Immature natural killer cell (primary cell): ENCODE measurements around the gene PDGFRB. TPM values are rescaled to one million over a fixed set of nuclear protein-coding genes. Genes with fewer than 3 reads are reported as not detected.

Experiments
- DNase-seq, 3 donors: peaks; one replicate each; pipeline ENCODE4 v3.0.0; 2022; ENCODE audit warnings: mixed read lengths in 1 of 3
- H3K27ac Mint-ChIP-seq, 6 donors: one replicate each; pipeline ENCODE4 v1.8.0; 2020; ENCODE audit warnings: mixed read lengths in 6 of 6, mild to moderate bottlenecking in 5 of 6, inconsistent platforms in 4 of 6, moderate library complexity in 3 of 6
- H3K27me3 Mint-ChIP-seq, 3 donors: one replicate each; pipeline ENCODE4 v1.8.0; 2020 to 2021; ENCODE audit warnings: low read depth in 3 of 3, mild to moderate bottlenecking in 3 of 3, mixed read lengths in 3 of 3, moderate library complexity in 3 of 3, inconsistent platforms in 1 of 3
- H3K36me3 Mint-ChIP-seq, 3 donors: one replicate each; pipeline ENCODE4 v1.8.0; 2020; ENCODE audit warnings: mixed read lengths in 3 of 3, inconsistent platforms in 2 of 3, mild to moderate bottlenecking in 2 of 3
- H3K4me1 Mint-ChIP-seq, 2 donors: one replicate each; pipeline ENCODE4 v1.8.0; 2020; ENCODE audit warnings: inconsistent platforms in 2 of 2, mild to moderate bottlenecking in 2 of 2, mixed read lengths in 2 of 2, moderate library complexity in 1 of 2
- H3K4me3 Mint-ChIP-seq, 5 donors: one replicate each; pipeline ENCODE4 v1.8.0; 2020; ENCODE audit warnings: mild to moderate bottlenecking in 5 of 5, mixed read lengths in 5 of 5, inconsistent platforms in 3 of 5, moderate library complexity in 3 of 5
- H3K9me3 Mint-ChIP-seq, 6 donors: one replicate each; pipeline ENCODE4 v1.8.0; 2020; ENCODE audit warnings: mild to moderate bottlenecking in 6 of 6, mixed read lengths in 6 of 6, inconsistent platforms in 4 of 6, moderate library complexity in 3 of 6
- polyA plus RNA-seq, 3 donors: library from polyadenylated mRNA; unstranded; fragments of 300-500 nt; fragmentation: Illumina TruSeq; gene quantifications; one replicate each; pipeline ENCODE4 v1.2.3, GENCODE V29; 2021

Gene PDGFRB
- polyA plus RNA-seq, 3 donors from 2014 or later, result 6.4 to 18.9 (median 7.1) TPM

DNA sequence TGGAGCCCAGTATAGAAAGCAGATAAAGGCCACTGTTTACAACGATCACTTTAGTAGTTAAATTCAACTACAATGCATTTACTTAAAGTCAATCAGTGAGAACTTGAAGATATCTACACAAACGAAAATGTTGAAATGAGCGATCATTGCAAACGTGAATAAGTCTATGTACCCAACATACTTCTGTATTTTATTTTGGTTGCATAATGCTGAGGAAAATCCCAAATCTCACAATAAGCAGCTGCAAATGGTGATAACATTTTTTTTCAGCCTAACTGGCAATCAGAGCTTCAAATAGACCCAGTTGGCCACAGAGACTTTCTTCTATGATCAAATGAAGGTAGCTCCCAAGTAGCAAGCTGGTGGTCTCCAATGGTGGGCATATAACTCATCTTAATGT, 32.1 kb downstream of the PDGFRB start:
- Mint-ChIP-seq H3K4me1 (no peaks in the 10 kb centered on the region), H3K36me3 (peaks cover 0 to 22% (median 9%) of the 10 kb centered on the region in 3 donors), H3K4me3 (no peak overlapping the region), H3K27me3 (peaks cover 0 to 1% (median 1%) of the 10 kb centered on the region in 3 donors), H3K9me3 (no peaks in the 10 kb centered on the region), H3K27ac (no peak overlapping the region)
- no peak for DNase-seq

DNA sequence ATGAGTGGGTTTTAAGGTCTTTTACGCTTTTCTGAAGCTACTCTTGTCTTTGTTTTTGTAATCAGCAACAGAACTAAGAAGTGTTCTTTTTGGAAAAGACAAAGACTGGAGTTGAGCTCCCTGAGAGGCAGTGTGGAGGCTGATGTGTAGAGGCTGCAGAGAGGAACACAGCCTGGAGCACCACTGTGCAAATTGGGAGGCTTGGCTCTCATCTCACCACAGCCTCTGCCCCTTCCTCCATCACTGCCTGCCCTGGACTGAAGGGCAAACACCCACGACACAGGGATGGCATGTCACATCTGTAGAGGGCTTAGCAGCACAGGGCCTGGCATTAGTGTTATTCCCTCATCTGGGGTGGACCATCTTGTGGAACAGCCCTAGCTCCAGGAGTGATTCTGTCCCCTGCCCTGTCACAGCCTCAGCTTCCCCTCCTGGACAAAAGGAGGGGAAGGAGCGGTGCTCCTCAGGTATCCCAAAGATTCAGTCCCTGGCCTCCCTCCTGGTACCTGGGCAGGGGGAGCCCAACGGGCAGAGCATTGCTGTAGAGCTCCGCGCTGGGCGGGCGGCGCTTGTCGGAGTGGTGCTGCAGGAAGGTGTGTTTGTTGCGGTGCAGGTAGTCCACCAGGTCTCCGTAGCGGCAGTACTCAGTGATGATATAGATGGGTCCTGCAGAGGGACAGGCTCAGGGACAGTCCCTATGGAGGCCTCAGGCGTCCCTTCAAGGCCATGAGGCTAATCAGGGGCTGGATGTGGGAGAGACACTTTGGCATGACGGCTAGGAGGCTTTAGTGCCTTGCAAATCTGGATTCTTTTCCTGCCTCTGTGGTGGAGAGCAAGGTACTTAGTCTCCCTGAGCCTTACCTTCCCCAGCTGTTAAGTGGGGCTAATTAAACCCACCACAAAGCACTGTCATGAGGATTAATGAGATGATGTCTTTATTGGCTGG, 32.8 kb downstream of the PDGFRB start:
- H3K27me3 Mint-ChIP-seq, result peaks cover 0 to 1% (median 1%) of the 10 kb centered on the region in 3 donors
- H3K9me3 Mint-ChIP-seq, result no peaks in the 10 kb centered on the region
- H3K27ac Mint-ChIP-seq, result no peak overlapping the region
- no peak overlapping the region for H3K4me3 Mint-ChIP-seq
- H3K4me1 Mint-ChIP-seq, result no peaks in the 10 kb centered on the region
- DNase-seq, result no peak
- H3K36me3 Mint-ChIP-seq, result peaks cover 0 to 17% (median 6%) of the 10 kb centered on the region in 3 donors

DNA sequence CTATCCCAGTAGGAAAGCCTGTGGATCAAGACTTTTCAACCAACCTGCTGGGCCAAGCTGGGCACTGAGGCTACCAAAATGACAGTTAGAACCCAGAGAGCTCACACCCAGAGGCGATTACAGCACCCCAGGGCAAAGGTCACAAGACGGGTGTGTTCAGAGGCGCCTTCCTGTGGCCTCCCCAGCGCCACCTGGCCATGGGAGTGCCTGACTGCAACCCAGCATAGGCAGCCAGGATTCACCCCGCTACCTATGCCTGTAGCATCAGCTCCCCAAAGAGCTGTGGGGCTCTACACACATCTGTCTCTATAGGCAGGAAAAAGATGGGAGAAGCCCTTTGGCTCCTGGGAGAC, 33.5 kb downstream of the PDGFRB start:
- DNase-seq, result peak in 1 of 3 donors; percentile 9
- H3K27ac Mint-ChIP-seq, result no peak overlapping the region
- H3K4me1 Mint-ChIP-seq, result no peaks in the 10 kb centered on the region
- peaks cover 0 to 16% (median 6%) of the 10 kb centered on the region in 3 donors for H3K36me3 Mint-ChIP-seq
- H3K9me3 Mint-ChIP-seq, result no peaks in the 10 kb centered on the region
- H3K4me3 Mint-ChIP-seq, result no peak overlapping the region
- peaks cover 1 to 2% (median 1%) of the 10 kb centered on the region in 3 donors for H3K27me3 Mint-ChIP-seq

DNA sequence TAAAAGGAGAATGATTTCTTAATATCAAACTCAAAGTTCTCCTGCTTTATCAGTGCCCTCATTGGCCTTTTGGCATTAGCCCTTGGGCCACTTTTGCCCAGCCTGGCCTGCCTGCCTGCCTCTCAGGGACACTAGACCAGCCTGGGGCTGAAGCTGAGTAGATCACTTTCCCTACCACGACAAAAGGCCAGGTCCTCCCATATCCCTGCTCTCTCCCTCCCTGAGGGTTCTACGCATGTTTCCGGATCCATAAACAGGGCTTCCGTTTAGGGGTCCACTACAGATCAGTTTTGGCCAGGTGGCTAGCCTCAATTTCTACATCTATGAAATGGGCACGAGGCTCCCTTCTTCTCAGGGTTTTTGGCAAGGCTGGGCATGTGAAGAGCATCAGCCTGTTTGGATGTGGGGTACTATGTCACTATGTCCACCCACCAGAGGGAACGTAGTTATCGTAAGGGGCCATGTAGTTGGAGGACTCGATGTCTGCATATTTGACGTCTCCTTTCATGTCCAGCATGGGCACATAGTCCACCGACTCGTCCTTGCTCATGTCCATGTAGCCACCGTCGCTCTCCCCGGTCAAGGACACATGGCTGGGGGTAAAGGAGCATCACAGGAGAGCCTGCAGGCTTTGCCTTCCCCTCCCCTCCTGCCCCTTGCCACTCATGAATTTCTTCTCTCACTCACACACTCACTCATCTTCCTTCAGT, 34.0 kb downstream of the PDGFRB start:
- peaks cover 1 to 2% (median 1%) of the 10 kb centered on the region in 3 donors for H3K27me3 Mint-ChIP-seq
- DNase-seq, result no peak
- no peaks in the 10 kb centered on the region for H3K9me3 Mint-ChIP-seq
- peaks cover 0 to 16% (median 6%) of the 10 kb centered on the region in 3 donors for H3K36me3 Mint-ChIP-seq
- no peaks in the 10 kb centered on the region for H3K4me1 Mint-ChIP-seq
- no peak overlapping the region for H3K4me3 Mint-ChIP-seq
- H3K27ac Mint-ChIP-seq, result no peak overlapping the region

DNA sequence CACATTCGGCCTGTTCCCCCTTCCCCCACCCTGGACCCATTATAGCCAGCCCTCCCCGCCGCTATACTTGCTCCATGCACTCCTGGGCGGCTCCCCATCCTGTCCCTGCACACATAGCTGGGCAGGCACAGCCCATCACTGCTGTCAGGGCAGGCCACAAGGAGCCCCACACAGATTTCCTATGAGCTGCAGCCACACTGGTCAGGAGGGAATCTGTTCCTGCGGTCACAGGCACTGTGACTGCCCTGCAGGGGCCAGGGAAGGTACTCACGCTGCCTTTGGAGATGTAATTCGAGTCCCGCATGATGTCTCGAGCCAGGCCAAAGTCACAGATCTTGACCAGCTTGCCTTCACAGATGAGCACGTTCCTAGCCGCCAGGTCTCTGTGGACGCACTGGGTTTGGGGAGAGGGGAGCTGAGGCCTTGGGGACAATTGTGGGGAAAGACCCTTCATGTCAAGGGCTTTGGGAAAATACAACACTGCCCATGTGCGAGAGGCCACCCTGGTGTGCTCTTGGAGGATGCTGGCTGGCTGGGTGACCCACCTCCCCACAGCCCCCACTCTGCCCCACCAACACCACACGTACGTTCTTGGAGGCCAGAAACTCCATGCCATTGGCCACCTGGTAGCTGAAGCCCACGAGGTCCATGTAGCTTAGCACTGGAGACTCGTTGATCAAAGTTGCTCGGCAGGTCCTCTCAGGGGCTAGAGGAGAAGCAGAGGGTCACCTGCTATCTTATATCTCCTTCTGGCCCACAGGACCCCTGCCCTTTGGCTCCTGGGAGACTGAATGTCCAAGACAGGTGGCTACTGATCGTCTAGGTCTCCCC, 34.8 kb downstream of the PDGFRB start:
- peaks cover 0 to 13% (median 6%) of the 10 kb centered on the region in 3 donors for H3K36me3 Mint-ChIP-seq
- H3K9me3 Mint-ChIP-seq, result no peaks in the 10 kb centered on the region
- H3K4me3 Mint-ChIP-seq, result no peak overlapping the region
- H3K4me1 Mint-ChIP-seq, result no peaks in the 10 kb centered on the region
- DNase-seq, result no peak
- no peak overlapping the region for H3K27ac Mint-ChIP-seq
- peaks cover 0 to 2% (median 1%) of the 10 kb centered on the region in 3 donors for H3K27me3 Mint-ChIP-seq

DNA sequence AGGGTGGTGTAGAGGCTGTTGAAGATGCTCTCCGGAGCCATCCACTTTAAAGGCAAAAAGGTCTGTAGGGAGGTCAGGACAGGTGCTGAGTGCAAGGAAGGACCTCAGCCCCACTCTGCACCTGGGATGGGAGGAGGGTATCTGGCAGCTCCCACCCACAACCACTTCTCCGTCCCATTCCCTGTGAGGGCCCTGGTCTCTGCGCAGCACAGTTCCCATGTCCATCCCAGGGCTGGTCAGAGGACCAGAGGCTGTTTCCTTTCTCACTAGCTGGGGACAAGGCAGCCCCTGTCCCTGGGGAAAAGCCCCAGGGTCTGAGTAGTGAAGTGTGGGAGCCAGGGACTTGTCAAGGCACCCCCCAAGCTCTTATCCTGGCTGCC, 35.6 kb downstream of the PDGFRB start:
- no peak for DNase-seq
- H3K27ac Mint-ChIP-seq, result no peak overlapping the region
- peaks cover 0 to 12% (median 6%) of the 10 kb centered on the region in 3 donors for H3K36me3 Mint-ChIP-seq

DNA sequence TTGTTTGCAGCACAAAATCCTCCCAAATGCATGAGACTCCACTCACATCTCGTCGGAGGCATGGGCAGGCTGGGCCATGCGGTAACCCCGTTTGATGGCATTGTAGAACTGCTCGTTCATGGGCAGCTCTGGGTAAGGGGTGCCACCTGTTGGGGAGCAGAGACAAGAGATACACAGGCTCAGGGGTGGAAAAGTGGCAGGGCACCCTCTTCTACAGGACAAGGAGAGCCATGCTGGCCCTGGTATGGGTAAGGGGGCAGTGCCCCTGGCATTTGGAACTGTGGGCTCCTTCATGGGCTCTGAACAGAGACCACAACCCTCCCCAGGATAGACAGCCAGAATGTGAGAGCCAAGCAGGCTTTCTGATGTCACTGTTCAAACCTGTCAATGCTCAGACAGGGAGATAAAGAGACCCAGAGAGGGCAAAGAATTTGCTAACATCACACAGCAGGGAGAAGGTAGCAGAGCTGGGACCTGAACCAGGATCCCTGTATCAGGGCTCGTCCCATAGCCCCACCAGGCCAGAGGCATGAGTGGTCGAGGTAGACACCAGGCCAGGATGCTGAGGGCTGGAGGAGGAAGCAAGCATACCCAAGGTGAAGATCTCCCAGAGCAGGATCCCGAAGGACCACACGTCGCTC, 36.1 kb downstream of the PDGFRB start:
- Mint-ChIP-seq H3K36me3 (peaks cover 0 to 8% (median 6%) of the 10 kb centered on the region in 3 donors), H3K9me3 (no peaks in the 10 kb centered on the region), H3K27ac (peak overlapping the region in 1 of 6 donors; percentile 46)

More for the DNA sequence above, 35.6 kb downstream of the PDGFRB start:
- Mint-ChIP-seq H3K27me3 (peaks cover 0 to 3% (median 2%) of the 10 kb centered on the region in 3 donors), H3K4me1 (no peaks in the 10 kb centered on the region), H3K4me3 (no peak overlapping the region), H3K9me3 (no peaks in the 10 kb centered on the region)

DNA sequence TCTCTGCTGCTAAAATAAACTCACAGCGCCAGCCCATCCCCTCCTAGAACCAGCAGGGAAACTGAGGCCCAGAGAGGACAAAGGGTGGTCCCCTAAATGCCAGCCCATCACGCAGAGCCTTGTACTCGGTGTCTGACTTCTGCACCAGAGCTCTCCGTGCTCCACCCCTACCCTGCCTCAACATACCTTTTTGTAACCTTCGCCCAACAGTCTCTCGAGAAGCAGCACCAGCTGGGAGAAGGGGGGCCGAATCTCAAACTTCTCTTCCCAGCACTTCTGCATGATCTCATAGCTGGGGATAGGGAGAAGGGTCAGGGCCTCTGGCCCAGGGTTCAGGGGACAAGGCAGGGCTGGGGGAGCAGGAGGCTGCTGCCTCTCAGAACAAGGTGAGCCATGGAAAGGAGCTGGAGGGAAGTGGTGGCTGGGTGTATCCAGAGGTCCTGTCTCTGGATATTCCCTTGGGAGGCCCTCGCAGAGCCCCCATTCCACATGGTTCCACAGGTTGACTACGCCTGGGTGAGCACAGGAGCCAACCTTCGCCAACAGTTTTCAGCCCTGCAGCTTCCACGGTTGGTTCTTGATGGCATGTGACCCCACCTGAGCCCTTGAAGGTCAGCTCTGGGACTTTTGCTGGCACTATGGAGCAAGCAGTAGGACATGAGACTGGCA, 37.0 kb downstream of the PDGFRB start:
- H3K4me1 Mint-ChIP-seq, result no peaks in the 10 kb centered on the region
- peaks cover 0 to 2% (median 1%) of the 10 kb centered on the region in 3 donors for H3K27me3 Mint-ChIP-seq
- H3K27ac Mint-ChIP-seq, result no peak overlapping the region
- H3K36me3 Mint-ChIP-seq, result peaks cover 0 to 8% (median 6%) of the 10 kb centered on the region in 3 donors
- no peaks in the 10 kb centered on the region for H3K9me3 Mint-ChIP-seq
- no peak overlapping the region for H3K4me3 Mint-ChIP-seq
- no peak for DNase-seq

More for the DNA sequence above, 36.1 kb downstream of the PDGFRB start:
- DNase-seq, result no peak
- no peaks in the 10 kb centered on the region for H3K4me1 Mint-ChIP-seq
- H3K4me3 Mint-ChIP-seq, result no peak overlapping the region
- H3K27me3 Mint-ChIP-seq, result peaks cover 0 to 2% (median 1%) of the 10 kb centered on the region in 3 donors

DNA sequence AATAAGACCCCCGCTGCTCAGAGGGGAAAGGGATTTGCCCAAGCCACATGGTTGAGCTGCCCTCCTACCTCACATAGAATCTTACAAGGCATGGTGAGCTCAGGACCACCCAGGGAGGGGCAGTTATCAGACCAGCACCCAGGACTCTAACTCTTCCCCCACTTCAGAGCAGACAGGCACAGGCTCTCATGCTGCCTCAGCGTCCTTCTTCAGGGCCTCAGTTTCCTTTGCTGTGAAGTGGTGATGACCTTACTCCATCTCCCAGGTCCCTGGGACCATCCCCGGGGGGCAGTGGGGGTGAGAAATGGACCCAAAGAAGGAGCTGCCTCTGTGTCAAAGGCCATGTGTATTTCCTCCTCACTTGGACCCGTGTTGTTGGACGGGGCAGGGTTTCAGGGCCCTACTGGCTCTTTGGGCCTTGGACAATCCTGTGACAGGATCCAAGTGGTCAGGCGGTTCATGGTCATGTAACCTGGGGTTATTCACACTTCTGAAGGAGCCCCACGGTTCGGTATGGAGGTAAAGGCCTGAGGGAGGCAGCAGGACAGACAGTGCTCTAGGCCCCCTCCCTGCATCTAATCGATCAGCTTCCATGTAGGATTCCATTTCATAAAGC, 37.6 kb downstream of the PDGFRB start:
- no peak for DNase-seq
- peaks cover 0 to 8% (median 6%) of the 10 kb centered on the region in 3 donors for H3K36me3 Mint-ChIP-seq
- H3K9me3 Mint-ChIP-seq, result no peaks in the 10 kb centered on the region
- H3K4me3 Mint-ChIP-seq, result no peak overlapping the region
- peaks cover 0 to 2% (median 1%) of the 10 kb centered on the region in 3 donors for H3K27me3 Mint-ChIP-seq
- H3K4me1 Mint-ChIP-seq, result peaks cover 0 to 4% of the 10 kb centered on the region in 2 donors
- no peak overlapping the region for H3K27ac Mint-ChIP-seq

DNA sequence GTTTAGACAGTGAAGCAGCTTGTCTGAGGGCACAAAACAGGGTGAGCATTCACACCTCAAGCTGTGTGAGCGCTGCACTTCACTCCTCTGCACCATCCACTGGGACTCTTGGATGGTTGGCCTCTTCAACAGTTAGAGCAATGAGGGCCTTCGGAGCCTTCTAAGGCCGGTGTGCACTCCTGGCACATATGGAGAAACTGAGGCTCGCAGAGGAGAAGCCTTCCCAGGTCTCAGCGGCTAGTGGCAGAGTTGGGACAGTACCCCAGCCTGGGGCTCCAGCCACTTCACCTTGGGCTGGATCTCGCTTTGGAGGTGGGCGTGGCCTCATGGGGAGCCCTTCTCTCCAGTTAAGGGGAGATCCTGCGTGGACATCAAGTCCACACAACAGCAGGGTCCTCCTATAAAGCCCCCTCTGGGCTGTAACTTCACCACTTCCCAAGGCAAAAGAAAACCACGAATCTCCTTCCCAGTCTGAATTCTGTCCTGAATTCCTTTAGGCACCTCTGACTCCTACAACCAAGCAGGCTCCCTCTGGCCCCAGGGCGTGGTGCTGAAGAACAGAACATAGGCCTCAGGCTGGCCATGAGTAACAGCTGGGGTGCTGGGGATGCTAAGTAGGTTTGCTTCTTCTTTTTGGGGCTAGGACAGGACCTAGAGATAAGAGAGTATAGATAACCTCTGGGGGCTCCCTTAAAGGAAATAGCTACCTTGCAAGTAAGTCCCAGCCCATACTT, 38.8 kb downstream of the PDGFRB start:
- H3K4me3 Mint-ChIP-seq, result no peak overlapping the region
- peaks cover 0 to 6% (median 5%) of the 10 kb centered on the region in 3 donors for H3K36me3 Mint-ChIP-seq
- peaks cover 1 to 3% (median 2%) of the 10 kb centered on the region in 3 donors for H3K27me3 Mint-ChIP-seq
- no peak overlapping the region for H3K27ac Mint-ChIP-seq
- no peak for DNase-seq
- peaks cover 0 to 16% of the 10 kb centered on the region in 2 donors for H3K4me1 Mint-ChIP-seq
- no peaks in the 10 kb centered on the region for H3K9me3 Mint-ChIP-seq

DNA sequence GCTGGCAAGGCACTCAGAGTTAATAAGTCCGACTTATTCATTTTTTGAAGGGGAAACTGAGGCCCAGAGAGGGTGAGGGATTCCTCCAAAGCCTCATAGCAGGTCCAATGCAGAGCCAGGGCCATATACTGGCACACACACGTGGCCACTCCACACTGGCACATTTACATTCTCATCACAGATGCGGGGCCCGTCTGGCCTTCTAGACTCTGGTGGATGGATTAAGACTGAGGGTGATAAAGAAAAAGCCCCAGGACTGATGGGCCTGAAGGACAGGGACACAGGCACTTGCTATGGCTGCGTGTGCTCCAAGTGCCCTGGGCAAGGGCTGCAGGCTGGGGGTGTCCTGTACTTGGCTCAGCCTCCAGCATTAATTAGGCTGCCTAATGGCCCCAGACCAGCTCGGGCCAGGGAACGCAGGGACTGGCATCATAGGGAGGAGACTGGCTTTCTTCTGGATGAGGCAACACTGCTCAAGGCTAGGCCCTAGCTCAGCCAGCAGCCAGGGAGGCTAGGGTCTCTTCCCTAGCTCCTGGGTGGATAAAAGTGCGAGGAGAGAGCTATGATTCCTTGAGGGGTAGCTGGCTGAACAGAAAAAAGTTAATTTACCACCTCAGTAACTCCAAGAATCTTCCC, 40.8 kb downstream of the PDGFRB start:
- Mint-ChIP-seq H3K36me3 (peaks cover 0 to 6% (median 0%) of the 10 kb centered on the region in 3 donors), H3K27ac (peak overlapping the region in 1 of 6 donors; percentile 58), H3K4me1 (peaks cover 0 to 16% of the 10 kb centered on the region in 2 donors), H3K4me3 (no peak overlapping the region), H3K27me3 (peaks cover 1 to 5% (median 3%) of the 10 kb centered on the region in 3 donors), H3K9me3 (no peaks in the 10 kb centered on the region)
- DNase-seq, result no peak
